Right atrium auricular region (tissue), 2 donors: Measurements from ENCODE around the gene SMC4. TPM values are rescaled to one million over a fixed set of nuclear protein-coding genes. Genes with fewer than 3 reads are reported as not detected.

ENCODE experiments used
- DNase-seq: peaks from one replicate; pipeline ENCODE4 v3.0.0-alpha.2; 2019; ENCODE audit warnings: low spot score
- H3K27ac ChIP-seq, 2 donors: fragments of 200-600 bp; sonication (generic); 1 replicate in 1 of 2; 2 replicates in 1 of 2; pipeline ENCODE4 v1.5.1; 2016 to 2019
- H3K27me3 ChIP-seq, 2 donors: fragments of 200-600 bp; sonication (generic); one replicate each; pipeline versions ENCODE4 v1.5.1 to v1.6.0; 2017 to 2019
- H3K36me3 ChIP-seq: fragments of 200-600 bp; sonication (generic); one replicate; pipeline ENCODE4 v1.5.1; 2016
- H3K4me1 ChIP-seq, 2 donors: fragments of 200-600 bp; sonication (generic); one replicate each; pipeline versions ENCODE4 v1.5.1 to v1.6.0; 2017 to 2019
- H3K4me3 ChIP-seq, 2 donors: fragments of 200-600 bp; sonication (generic); 1 replicate in 1 of 2; 2 replicates in 1 of 2; pipeline ENCODE4 v1.5.1; 2017 to 2019; ENCODE audit warnings: mild to moderate bottlenecking in 1 of 2, moderate library complexity in 1 of 2
- H3K9me3 ChIP-seq, 2 donors: fragments of 200-600 bp; sonication (generic); one replicate each; pipeline ENCODE4 v1.5.1; 2019
- CTCF ChIP-seq, 2 donors: fragments of 200-600 bp; sonication (generic); IDR thresholded peaks; one replicate each; pipeline ENCODE4 v1.5.1; 2019; ENCODE audit warnings: antibody characterized with exemption in 2 of 2
- total RNA-seq, 2 donors: library from RNA; depleted of rRNA; stranded (reverse); fragments of >200 nt; gene quantifications; one replicate each; pipeline ENCODE4 v1.1.0, GENCODE V29; 2016

SMC4 gene
- total RNA-seq, 2 donors from 2014 or later, result 10.7 to 10.8 TPM

- no peak for TF ChIP-seq CTCF (IDR thresholded peaks at IDR 0.05)
- Histone ChIP-seq H3K36me3 (no peaks in the 10 kb centered on the region), H3K4me3 (no peak overlapping the region), H3K27me3 (peaks cover 0 to 8% of the 10 kb centered on the region in 2 donors), H3K4me1 (peaks cover 0 to 3% of the 10 kb centered on the region in 2 donors), H3K27ac (no peak overlapping the region), H3K9me3 (no peaks in the 10 kb centered on the region)
- no peak for DNase-seq
Observed at GRCh38 chr3:160444411-160444810, 45.0 kb downstream of the SMC4 start.

DNA sequence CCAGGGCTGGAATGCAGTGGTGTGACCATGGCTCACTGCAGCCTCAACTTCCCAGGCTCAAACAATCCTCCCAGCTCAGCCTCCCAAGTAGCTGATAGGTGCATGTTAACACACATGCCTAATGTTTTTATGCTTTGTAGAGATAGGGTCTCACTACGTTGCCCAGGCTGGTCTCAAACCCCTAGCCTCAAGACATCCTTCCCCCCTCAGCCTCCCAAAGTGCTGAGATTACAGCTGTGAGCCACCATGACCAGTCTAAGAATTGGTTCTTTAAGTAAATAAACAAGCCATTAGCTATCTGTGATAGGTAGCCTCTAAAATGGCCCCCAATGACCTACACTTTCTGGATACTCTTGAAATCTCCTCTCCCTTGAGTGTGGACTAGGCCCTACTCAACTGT lies 46.4 kb downstream of the SMC4 start:
- Histone ChIP-seq H3K27ac (no peak overlapping the region), H3K36me3 (no peaks in the 10 kb centered on the region), H3K27me3 (peaks cover 0 to 14% of the 10 kb centered on the region in 2 donors), H3K4me1 (peaks cover 0 to 16% of the 10 kb centered on the region in 2 donors), H3K9me3 (no peaks in the 10 kb centered on the region), H3K4me3 (no peak overlapping the region)
- no peak for TF ChIP-seq CTCF (IDR thresholded peaks at IDR 0.05)
- no peak for DNase-seq

DNA sequence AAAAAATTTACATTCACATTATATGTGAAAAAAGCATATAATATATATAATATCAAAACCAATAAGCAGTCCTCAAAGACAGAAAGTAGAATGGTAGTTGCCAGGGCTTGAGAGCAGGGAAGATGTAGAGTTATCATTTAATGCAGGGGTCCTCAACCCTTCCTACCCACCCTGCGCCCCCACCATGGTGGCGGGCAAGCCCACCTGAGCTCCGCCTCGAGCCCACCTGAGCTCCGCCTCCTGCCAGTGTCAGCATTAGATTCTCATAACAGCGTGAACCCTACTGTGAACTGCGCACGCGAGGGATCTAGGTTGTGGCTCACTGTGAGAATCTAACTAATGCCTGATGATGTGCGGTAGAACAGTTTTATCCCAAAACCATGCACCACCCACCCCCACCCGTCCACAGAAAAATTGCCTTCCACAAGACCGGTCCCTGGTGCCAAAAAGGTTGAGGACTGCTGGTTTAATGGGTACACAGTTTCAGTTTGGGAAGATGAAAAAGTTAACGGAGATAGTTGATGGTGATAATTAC lies 47.1 kb downstream of the SMC4 start:
- DNase-seq, result no peak

DNA sequence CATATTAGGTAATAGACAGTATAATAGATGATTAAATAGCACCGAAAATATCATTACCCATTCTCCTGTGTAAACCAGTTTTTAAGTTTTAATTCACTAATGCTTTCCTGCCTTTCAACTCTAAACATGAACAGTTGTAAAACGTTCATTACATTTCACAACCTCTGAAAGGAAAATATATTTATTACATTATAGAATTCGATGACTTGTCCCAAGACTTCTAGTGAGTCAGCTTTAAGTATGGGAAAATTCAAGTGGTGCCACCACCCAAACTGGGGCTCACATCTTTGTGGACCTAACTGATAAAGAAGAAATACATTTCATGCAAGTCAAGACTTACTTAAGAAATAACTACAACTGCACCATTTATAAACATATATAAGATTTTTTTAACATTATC lies 48.1 kb downstream of the SMC4 start:
- H3K36me3 ChIP-seq, result no peaks in the 10 kb centered on the region
- H3K9me3 ChIP-seq, result no peaks in the 10 kb centered on the region
- TF ChIP-seq CTCF (IDR thresholded peaks at IDR 0.05), result no peak
- no peak overlapping the region for H3K27ac ChIP-seq
- peaks cover 0 to 14% of the 10 kb centered on the region in 2 donors for H3K27me3 ChIP-seq
- H3K4me1 ChIP-seq, result peaks cover 0 to 16% of the 10 kb centered on the region in 2 donors
- no peak overlapping the region for H3K4me3 ChIP-seq
- DNase-seq, result no peak

More for the DNA sequence above, 47.1 kb downstream of the SMC4 start:
- H3K4me1 ChIP-seq, result peaks cover 0 to 16% of the 10 kb centered on the region in 2 donors
- H3K9me3 ChIP-seq, result no peaks in the 10 kb centered on the region
- no peak overlapping the region for H3K27ac ChIP-seq
- H3K4me3 ChIP-seq, result no peak overlapping the region
- no peaks in the 10 kb centered on the region for H3K36me3 ChIP-seq
- peaks cover 0 to 14% of the 10 kb centered on the region in 2 donors for H3K27me3 ChIP-seq
- no peak for TF ChIP-seq CTCF (IDR thresholded peaks at IDR 0.05)

DNA sequence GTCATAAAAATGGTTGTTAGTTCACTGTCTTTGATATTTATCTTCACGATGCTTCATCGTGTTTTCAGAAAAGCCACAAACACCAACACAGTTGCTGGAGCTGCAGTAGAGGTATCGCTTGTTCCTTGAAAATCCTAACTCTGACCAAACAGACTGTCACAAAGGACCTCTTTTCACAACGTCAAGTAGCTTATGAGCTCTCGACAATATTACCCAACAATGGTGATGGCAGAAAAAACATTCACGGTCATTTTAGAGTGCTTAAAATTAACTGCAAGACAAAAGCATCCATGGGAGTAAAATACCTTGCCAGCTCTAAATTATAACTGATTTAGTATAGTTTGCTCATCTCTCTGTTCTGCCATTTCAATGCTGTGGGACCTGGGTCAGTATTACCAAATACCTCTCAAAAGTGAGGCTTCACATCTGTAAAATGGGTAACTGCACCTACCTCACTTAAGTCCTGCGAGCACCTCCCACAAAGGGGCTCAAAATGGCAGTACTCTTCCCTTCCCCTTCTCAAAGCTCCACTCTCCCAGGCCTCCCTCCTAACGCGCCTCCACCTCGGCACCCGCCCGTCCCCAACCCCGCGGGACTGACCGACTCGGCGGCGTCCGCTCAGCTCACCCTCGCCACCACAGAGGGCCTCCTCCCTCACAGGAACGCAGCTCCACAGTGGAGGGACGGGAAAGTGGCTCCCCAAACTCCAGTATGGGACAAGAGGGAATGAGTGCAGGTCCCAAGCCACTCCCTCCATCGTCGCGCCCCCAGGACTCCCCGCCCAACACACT lies 49.6 kb downstream of the SMC4 start:
- DNase-seq, result no peak
- Histone ChIP-seq H3K36me3 (no peaks in the 10 kb centered on the region), H3K27me3 (peaks cover 0 to 14% of the 10 kb centered on the region in 2 donors), H3K4me1 (peaks cover 0 to 16% of the 10 kb centered on the region in 2 donors), H3K27ac (peak overlapping the region in 1 of 2 donors; percentile 20), H3K9me3 (no peaks in the 10 kb centered on the region), H3K4me3 (peak overlapping the region; percentile 18 to 51)
- no peak for TF ChIP-seq CTCF (IDR thresholded peaks at IDR 0.05)
